Measurements from ENCODE around the gene RNGTT. TPM values are rescaled to one million over a fixed set of nuclear protein-coding genes. Genes with fewer than 3 reads are reported as not detected.

The RNGTT gene
- total and polyA plus RNA-seq, 10 of the 15 experiments (the other 5 are each of a cell fraction or from before 2014, with no cell fraction given) = 7.7 to 30.4 (median 22.2) TPM

- RAD21 ChIA-PET (ENCODE audit: unreplicated experiment) = interaction anchor here (1.1 to 2.5 kb wide), 5 partner anchors 28 to 682 kb away, joined by 3 to 16 read pairs (median 4); no protein-coding TSS in a partner anchor
- TF ChIP-seq MAX (IDR thresholded peaks at IDR 0.05; ENCODE audit: low read depth, low read length) = no peak
- peak in 1 of 2 experiments; percentile 23; a peak in 1 of 4 replicates for TF ChIP-seq BHLHE40 (IDR thresholded peaks at IDR 0.05; ENCODE audit: borderline replicate concordance in 1 of 2, low read depth in 2 of 2, low read length in 1 of 2)
- TF ChIP-seq SRF (IDR thresholded peaks at IDR 0.05; ENCODE audit: low read depth in 2 of 2, low read length in 2 of 2) = no peak
- FAIRE-seq (no peak), ATAC-seq (peak; percentile 57), DNase-seq (ENCODE audit: low read depth, low spot score) (no peak)
- SMC1A ChIA-PET (ENCODE audit: uncharacterized antibody, unreplicated experiment) = interaction anchor here (0.7 to 4.6 kb wide), 11 partner anchors 13 to 262 kb away, joined by 3 to 33 read pairs (median 4); no protein-coding TSS in a partner anchor
- intact Hi-C loops (cut with micrococcal nuclease; ENCODE audit: unreplicated experiment) = loop anchor here (10.0 kb wide), 2 partner anchors 368 to 688 kb away; no protein-coding TSS in a partner anchor
- POLR2A ChIA-PET = interaction anchor here (0.7 kb wide), 2 partner anchors 8 to 140 kb away, joined by 3 to 5 read pairs; no protein-coding TSS in a partner anchor
- Histone ChIP-seq H3K4me2 (ENCODE audit: control insufficient read depth, insufficient read depth) (no peak overlapping the region), H3K36me3 (ENCODE audit: control insufficient read depth in 2 of 2, insufficient read depth in 2 of 2, low read length in 1 of 2) (peaks cover 2 to 8% of the 10 kb centered on the region in 2 experiments; a peak in 3 of 4 replicates), H3K4me1 (ENCODE audit: control insufficient read depth, insufficient read depth, low read length) (peaks cover 15% of the 10 kb centered on the region; the same call in 1 of the 2 replicates), H3K4me3 (no peak overlapping the region), H3K27ac (ENCODE audit: control insufficient read depth, insufficient read depth) (no peak overlapping the region), H3K79me2 (ENCODE audit: control insufficient read depth, insufficient read depth, low read length) (no peaks in the 10 kb centered on the region), H3K9me3 (replicated peaks; ENCODE audit: control insufficient read depth, insufficient read depth, low read length) (peaks cover 5% of the 10 kb centered on the region; the same call in 2 of the 3 replicates), H3K9ac (ENCODE audit: control insufficient read depth, insufficient read depth, low read length) (no peak overlapping the region), H4K20me1 (ENCODE audit: control insufficient read depth, insufficient read depth) (no peaks in the 10 kb centered on the region), H3K27me3 (replicated peaks in 1 of 2; ENCODE audit: control insufficient read depth in 2 of 2, insufficient read depth in 2 of 2, low read length in 1 of 2) (no peaks in the 10 kb centered on the region), H2AFZ (ENCODE audit: control insufficient read depth, low read depth, low read length) (no peak overlapping the region)
- BruUV-seq (replicated peaks) = no TSS peak
- in situ Hi-C loops (cut with MboI) = no loop called here
- CTCF ChIA-PET = interaction anchor here (0.6 to 1.3 kb wide), 3 partner anchors 13 to 155 kb away, joined by 3 read pairs; no protein-coding TSS in a partner anchor
- 60% methylated on average over 5 of the region's 5 CpGs for WGBS (ENCODE audit: insufficient coverage, insufficient replicate concordance, low lambda C conversion rate, missing lambda C conversion rate)
These were observed 350.8 kb downstream of the RNGTT start for GRCh38 chr6:88612631-88613030.

DNA sequence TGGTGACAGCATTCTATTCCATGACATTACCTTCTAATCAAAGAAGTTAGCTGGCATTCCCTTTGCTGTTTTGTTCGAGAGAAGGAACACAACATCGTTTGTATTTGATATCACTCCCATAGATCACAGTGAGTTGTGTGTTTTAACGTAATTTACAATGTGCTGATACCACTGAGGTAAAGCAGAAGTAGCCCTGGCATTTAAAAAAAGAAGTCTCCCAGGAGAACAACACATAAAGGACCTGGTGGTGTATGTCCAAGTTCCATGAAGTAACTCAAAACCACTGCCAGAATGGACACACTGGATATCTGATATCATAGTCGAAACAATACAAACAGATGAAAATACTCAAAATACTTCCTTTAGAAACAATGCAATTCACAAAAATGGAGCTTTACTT is 351.7 kb downstream of the RNGTT start:
- in situ Hi-C loops (cut with MboI) = no loop called here
- FAIRE-seq (no peak), DNase-seq (ENCODE audit: low read depth, low spot score) (no peak), ATAC-seq (no peak)
- Histone ChIP-seq H3K79me2 (ENCODE audit: control insufficient read depth, insufficient read depth, low read length) (no peaks in the 10 kb centered on the region), H2AFZ (ENCODE audit: control insufficient read depth, low read depth, low read length) (no peak overlapping the region), H3K4me3 (no peak overlapping the region), H3K4me2 (ENCODE audit: control insufficient read depth, insufficient read depth) (no peak overlapping the region), H3K9ac (ENCODE audit: control insufficient read depth, insufficient read depth, low read length) (no peak overlapping the region), H3K4me1 (ENCODE audit: control insufficient read depth, insufficient read depth, low read length) (peaks cover 12% of the 10 kb centered on the region; the same call in 1 of the 2 replicates), H3K36me3 (ENCODE audit: control insufficient read depth in 2 of 2, insufficient read depth in 2 of 2, low read length in 1 of 2) (peaks cover 2 to 8% of the 10 kb centered on the region in 2 experiments; a peak in 3 of 4 replicates), H3K9me3 (replicated peaks; ENCODE audit: control insufficient read depth, insufficient read depth, low read length) (peaks cover 1% of the 10 kb centered on the region; the same call in 2 of the 3 replicates), H3K27me3 (replicated peaks in 1 of 2; ENCODE audit: control insufficient read depth in 2 of 2, insufficient read depth in 2 of 2, low read length in 1 of 2) (no peaks in the 10 kb centered on the region), H3K27ac (ENCODE audit: control insufficient read depth, insufficient read depth) (no peak overlapping the region), H4K20me1 (ENCODE audit: control insufficient read depth, insufficient read depth) (no peaks in the 10 kb centered on the region)
- intact Hi-C loops (cut with micrococcal nuclease; ENCODE audit: unreplicated experiment) = loop anchor here (10.0 kb wide), 2 partner anchors 367 to 687 kb away; no protein-coding TSS in a partner anchor
- BruUV-seq (replicated peaks) = no TSS peak
- WGBS (ENCODE audit: insufficient coverage, insufficient replicate concordance, low lambda C conversion rate, missing lambda C conversion rate) = 97% methylated on average over 4 of the region's 4 CpGs
- ChIA-PET CTCF (interaction anchor here (1.1 kb wide), 1 partner anchor 164 kb away, joined by 3 read pairs; no protein-coding TSS in a partner anchor), SMC1A (ENCODE audit: uncharacterized antibody, unreplicated experiment) (interaction anchor here (0.9 to 4.6 kb wide), 7 partner anchors 12 to 122 kb away, joined by 3 to 33 read pairs (median 4); no protein-coding TSS in a partner anchor), RAD21 (ENCODE audit: unreplicated experiment) (interaction anchor here (1.1 to 1.9 kb wide), 3 partner anchors 117 to 681 kb away, joined by 4 to 5 read pairs (median 4); no protein-coding TSS in a partner anchor), POLR2A (no interaction called here)
- TF ChIP-seq ZNF207 (IDR thresholded peaks at IDR 0.05; ENCODE audit: borderline replicate concordance) = no peak
- no peak for TF ChIP-seq RELB (IDR thresholded peaks at IDR 0.05; ENCODE audit: low read depth)
- TF ChIP-seq BCLAF1 (IDR thresholded peaks at IDR 0.05) = no peak
- no peak for TF ChIP-seq IKZF1 (conservative IDR thresholded peaks at IDR 0.05)
- no peak for TF ChIP-seq NFIC (IDR thresholded peaks at IDR 0.05; ENCODE audit: low read depth, low read length)
